Cardiac fibroblast (primary cell): Measurements from ENCODE around the gene NR2C2.

Source experiments
- DNase-seq, 2 donors: peaks; one replicate each; pipeline versions ENCODE4 v3.0.0 to v3.0.0-alpha.2; 2010; ENCODE audit warnings: low read depth in 2 of 2
- H3K4me3 ChIP-seq, 2 donors: replicated peaks in 1 of 2; 1 replicate in 1 of 2; 2 replicates in 1 of 2; pipeline ENCODE4 v1.5.1; 2011; ENCODE audit warnings: low read depth in 2 of 2, low read length in 2 of 2, mild to moderate bottlenecking in 2 of 2, moderate library complexity in 1 of 2
- CTCF ChIP-seq: IDR thresholded peaks from one replicate; pipeline ENCODE4 v1.5.1; 2011; ENCODE audit warnings: low read depth, mild to moderate bottlenecking, low read length, inconsistent platforms

NR2C2 gene

GRCh38 chr3:15038306-15038705, 90.9 kb downstream of the NR2C2 start:
- no peak overlapping the region for H3K4me3 ChIP-seq
- TF ChIP-seq CTCF: no peak
- no peak for DNase-seq

- no peak for TF ChIP-seq CTCF
- peak in 1 of 2 donors; percentile 23 for DNase-seq
- H3K4me3 ChIP-seq: no peak overlapping the region
Observed at GRCh38 chr3:15040844-15041243, 93.5 kb downstream of the NR2C2 start.

- H3K4me3 ChIP-seq: no peak overlapping the region
- DNase-seq: no peak
- no peak for TF ChIP-seq CTCF
Observed at GRCh38 chr3:15041950-15042349, 94.6 kb downstream of the NR2C2 start.

- no peak for TF ChIP-seq CTCF
- no peak overlapping the region for H3K4me3 ChIP-seq
- peak; percentile 22 for DNase-seq
Observed at GRCh38 chr3:15042936-15043335, 95.6 kb downstream of the NR2C2 start.

- TF ChIP-seq CTCF: no peak
- no peak overlapping the region for H3K4me3 ChIP-seq
- DNase-seq: no peak
Observed at GRCh38 chr3:15043408-15044171, 96.2 kb downstream of the NR2C2 start.

GRCh38 chr3:15044326-15044725, 96.9 kb downstream of the NR2C2 start:
- no peak for TF ChIP-seq CTCF
- no peak overlapping the region for H3K4me3 ChIP-seq
- no peak for DNase-seq

GRCh38 chr3:15045667-15046066, 98.3 kb downstream of the NR2C2 start:
- DNase-seq: no peak
- no peak for TF ChIP-seq CTCF
- H3K4me3 ChIP-seq: no peak overlapping the region
